HepG2 (cell line): Measurements from ENCODE around the gene PANX1. TPM values are rescaled to one million over a fixed set of nuclear protein-coding genes. Genes with fewer than 3 reads are reported as not detected.

Experiments
- ASH2L ChIP-seq: fragments of 300-600, 200-600 bp; sonication (generic); IDR thresholded peaks from 2 replicates; pipeline ENCODE4 v1.7.0; 2017; ENCODE audit warnings: low read depth, mild to moderate bottlenecking, moderate library complexity, mixed read lengths, low read length; ENCODE audit not compliant: insufficient read length
- ATF5 ChIP-seq: sonication (generic); formaldehyde crosslinking; IDR thresholded peaks from 2 replicates; pipeline ENCODE4 v1.4.0; 2020; ENCODE audit warnings: mild to moderate bottlenecking, low read depth, missing genetic modification reagents
- GRHL1 ChIP-seq: sonication (generic); formaldehyde crosslinking; conservative IDR thresholded peaks from 2 replicates; pipeline ENCODE4 v1.8.0; 2022; ENCODE audit warnings: missing genetic modification reagents
- HMGA1 ChIP-seq: sonication (generic); formaldehyde crosslinking; conservative IDR thresholded peaks from 2 replicates; pipeline ENCODE4 v1.4.0; 2020; ENCODE audit warnings: missing genetic modification reagents
- REXO4 ChIP-seq: sonication (generic); formaldehyde crosslinking; IDR thresholded peaks from 2 replicates; pipeline ENCODE4 v1.8.0; 2022; ENCODE audit warnings: missing genetic modification reagents, mild to moderate bottlenecking, borderline replicate concordance
- RXRA ChIP-seq: sonication (generic); formaldehyde crosslinking; IDR thresholded peaks from 2 replicates; pipeline ENCODE4 v1.5.1; 2020; ENCODE audit warnings: missing genetic modification reagents
- SIX4 ChIP-seq: sonication (generic); formaldehyde crosslinking; IDR thresholded peaks from 2 replicates; pipeline ENCODE4 v1.4.0; 2020; ENCODE audit warnings: missing genetic modification reagents
- TCF7L2 ChIP-seq: IDR thresholded peaks from 2 replicates; pipeline ENCODE4 v1.6.1; 2011; ENCODE audit warnings: mild to moderate bottlenecking, low read depth, low read length, moderate library complexity
- U2AF2 ChIP-seq: fragments of 200-400 bp; formaldehyde crosslinking; IDR thresholded peaks from 2 replicates; pipeline ENCODE4 v1.6.1; 2017; ENCODE audit warnings: low read depth, mild to moderate bottlenecking, low read length
- YEATS4 ChIP-seq: sonication (generic); formaldehyde crosslinking; IDR thresholded peaks from 2 replicates; pipeline ENCODE4 v1.4.0; 2020; ENCODE audit warnings: missing genetic modification reagents, borderline replicate concordance
- ZGPAT ChIP-seq: IDR thresholded peaks from 2 replicates; pipeline ENCODE4 v1.6.1; 2016; ENCODE audit warnings: mild to moderate bottlenecking
- ZNF20 ChIP-seq: sonication (generic); formaldehyde crosslinking; IDR thresholded peaks from 2 replicates; pipeline ENCODE4 v1.4.0; 2020; ENCODE audit warnings: mild to moderate bottlenecking, moderate library complexity, missing genetic modification reagents
- ZNF292 ChIP-seq: sonication (generic); formaldehyde crosslinking; IDR thresholded peaks from 2 replicates; pipeline ENCODE4 v1.8.1; 2022; ENCODE audit warnings: mild to moderate bottlenecking, low read depth, missing genetic modification reagents, borderline replicate concordance
- ZNF441 ChIP-seq: sonication (generic); formaldehyde crosslinking; IDR thresholded peaks from 2 replicates; pipeline ENCODE4 v1.7.0; 2021; ENCODE audit warnings: missing genetic modification reagents, borderline replicate concordance
- ZNF556 ChIP-seq: sonication (generic); formaldehyde crosslinking; IDR thresholded peaks from 2 replicates; pipeline ENCODE4 v1.4.0; 2020; ENCODE audit warnings: mild to moderate bottlenecking, missing genetic modification reagents, borderline replicate concordance
- ZNF570 ChIP-seq: sonication (generic); formaldehyde crosslinking; IDR thresholded peaks from 2 replicates; pipeline ENCODE4 v1.4.0; 2020; ENCODE audit warnings: mild to moderate bottlenecking, missing genetic modification reagents, borderline replicate concordance
- ZNF788 ChIP-seq: sonication (generic); formaldehyde crosslinking; IDR thresholded peaks from 2 replicates; pipeline ENCODE4 v1.5.0; 2020; ENCODE audit warnings: mild to moderate bottlenecking, missing genetic modification reagents, borderline replicate concordance
- ZSCAN12 ChIP-seq: sonication (generic); formaldehyde crosslinking; IDR thresholded peaks from 2 replicates; pipeline ENCODE4 v1.9.0; 2021; ENCODE audit warnings: mild to moderate bottlenecking, missing genetic modification reagents
- polyA plus RNA-seq, 8 experiments: library from polyadenylated mRNA; depleted of rRNA in 3 of 8; stranded (reverse) in 7 of 8; unstranded in 1 of 8; fragments of >200 nt; fragmentation: Illumina TruSeq in 4 of 8; extraction: Trizol in 4 of 8; gene quantifications; 2 replicates each; pipeline versions ENCODE4 v1.2.1 to v1.2.3, GENCODE V29; 2011 to 2016; ENCODE audit warnings: low read depth in 4 of 8, missing spikeins in 1 of 8, mixed read lengths in 1 of 8; ENCODE audit not compliant: insufficient read depth in 1 of 8
- total RNA-seq, 5 experiments: library from RNA; depleted of rRNA; stranded (reverse); fragments of >200 nt; fragmentation: Illumina TruSeq; extraction: Trizol; gene quantifications; 2 replicates each; pipeline ENCODE4 v1.2.3, GENCODE V29; 2016; ENCODE audit warnings: low read depth in 1 of 5
- TF ChIP-seq, protein P1 (sequence below): sonication (generic); formaldehyde crosslinking; conservative IDR thresholded peaks from 2 replicates; pipeline ENCODE4 v1.4.0; 2020; ENCODE audit warnings: missing genetic modification reagents
- TF ChIP-seq, protein P2 (sequence below): sonication (generic); formaldehyde crosslinking; IDR thresholded peaks from 2 replicates; pipeline ENCODE4 v1.8.0; 2022; ENCODE audit warnings: mild to moderate bottlenecking, missing genetic modification reagents, borderline replicate concordance

PANX1 gene
- total and polyA plus RNA-seq, 2 of the 13 experiments (the other 11 are each of a cell fraction or from before 2014, with no cell fraction given) = 8.3 to 24.8 TPM

DNA sequence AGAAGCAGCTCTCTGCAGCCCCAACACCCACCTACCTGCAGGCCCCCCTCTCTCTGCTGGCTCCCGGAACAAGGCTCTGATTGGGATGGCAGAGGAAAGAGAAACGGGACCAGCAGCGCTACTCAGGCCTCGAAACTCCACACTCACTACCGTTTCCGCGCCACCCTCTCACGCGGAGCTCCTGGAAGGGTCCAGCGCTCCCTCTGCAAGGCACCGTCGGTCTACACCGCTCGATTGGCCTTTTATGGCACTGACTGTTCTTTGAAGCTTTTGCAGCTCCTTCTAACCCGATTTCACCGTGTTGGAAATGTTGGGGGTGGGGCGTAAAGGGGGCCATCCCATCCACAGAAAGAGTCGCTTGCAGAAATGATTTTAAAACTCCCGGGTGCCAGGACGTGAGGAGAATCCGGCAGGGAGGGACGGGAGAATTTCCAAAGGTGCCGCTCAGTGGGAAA, 323 bp upstream of the PANX1 start (continued):
- TF ChIP-seq REXO4 (CRISPR knock-in tag) (no peak), ZNF788 (CRISPR knock-in tag) (no peak), ZNF20 (CRISPR knock-in tag) (no peak), TCF7L2 (no peak), GRHL1 (CRISPR knock-in tag) (no peak), ZNF292 (0 out of 2 replicates have a peak, but pooled peaks have one; percentile 23), ATF5 (CRISPR knock-in tag) (0 out of 2 replicates have a peak, but pooled peaks have one; percentile 64), SIX4 (CRISPR knock-in tag) (no peak), HMGA1 (CRISPR knock-in tag) (no peak), ZGPAT (no peak), ZNF556 (CRISPR knock-in tag) (0 out of 2 replicates have a peak, but pooled peaks have one; percentile 42), ZSCAN12 (no peak), YEATS4 (CRISPR knock-in tag) (no peak), ASH2L (no peak), U2AF2 (no peak), ZNF441 (no peak; the same call in 1 of the 2 replicates), ZNF570 (CRISPR knock-in tag) (no peak), RXRA (CRISPR knock-in tag) (no peak)
- TF ChIP-seq, protein P1, sequence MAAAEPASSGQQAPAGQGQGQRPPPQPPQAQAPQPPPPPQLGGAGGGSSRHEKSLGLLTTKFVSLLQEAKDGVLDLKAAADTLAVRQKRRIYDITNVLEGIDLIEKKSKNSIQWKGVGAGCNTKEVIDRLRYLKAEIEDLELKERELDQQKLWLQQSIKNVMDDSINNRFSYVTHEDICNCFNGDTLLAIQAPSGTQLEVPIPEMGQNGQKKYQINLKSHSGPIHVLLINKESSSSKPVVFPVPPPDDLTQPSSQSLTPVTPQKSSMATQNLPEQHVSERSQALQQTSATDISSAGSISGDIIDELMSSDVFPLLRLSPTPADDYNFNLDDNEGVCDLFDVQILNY (CRISPR knock-in tag) = peak; percentile 13; the same call in 1 of the 2 replicates
- TF ChIP-seq, protein P2, sequence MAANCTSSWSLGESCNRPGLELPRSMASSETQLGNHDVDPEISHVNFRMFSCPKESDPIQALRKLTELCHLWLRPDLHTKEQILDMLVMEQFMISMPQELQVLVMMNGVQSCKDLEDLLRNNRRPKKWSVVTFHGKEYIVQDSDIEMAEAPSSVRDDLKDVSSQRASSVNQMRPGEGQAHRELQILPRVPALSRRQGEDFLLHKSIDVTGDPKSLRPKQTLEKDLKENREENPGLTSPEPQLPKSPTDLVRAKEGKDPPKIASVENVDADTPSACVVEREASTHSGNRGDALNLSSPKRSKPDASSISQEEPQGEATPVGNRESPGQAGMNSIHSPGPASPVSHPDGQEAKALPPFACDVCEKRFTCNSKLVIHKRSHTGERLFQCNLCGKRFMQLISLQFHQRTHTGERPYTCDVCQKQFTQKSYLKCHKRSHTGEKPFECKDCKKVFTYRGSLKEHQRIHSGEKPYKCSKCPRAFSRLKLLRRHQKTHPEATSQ = no peak; the same call in 1 of the 2 replicates
